Measurements from ENCODE around the gene FAM131A. TPM values are rescaled to one million over a fixed set of nuclear protein-coding genes. Genes with fewer than 3 reads are reported as not detected.

Gene FAM131A
- total and polyA plus RNA-seq, 10 donors: 6.5 to 24.6 (median 14.3) TPM

DNA sequence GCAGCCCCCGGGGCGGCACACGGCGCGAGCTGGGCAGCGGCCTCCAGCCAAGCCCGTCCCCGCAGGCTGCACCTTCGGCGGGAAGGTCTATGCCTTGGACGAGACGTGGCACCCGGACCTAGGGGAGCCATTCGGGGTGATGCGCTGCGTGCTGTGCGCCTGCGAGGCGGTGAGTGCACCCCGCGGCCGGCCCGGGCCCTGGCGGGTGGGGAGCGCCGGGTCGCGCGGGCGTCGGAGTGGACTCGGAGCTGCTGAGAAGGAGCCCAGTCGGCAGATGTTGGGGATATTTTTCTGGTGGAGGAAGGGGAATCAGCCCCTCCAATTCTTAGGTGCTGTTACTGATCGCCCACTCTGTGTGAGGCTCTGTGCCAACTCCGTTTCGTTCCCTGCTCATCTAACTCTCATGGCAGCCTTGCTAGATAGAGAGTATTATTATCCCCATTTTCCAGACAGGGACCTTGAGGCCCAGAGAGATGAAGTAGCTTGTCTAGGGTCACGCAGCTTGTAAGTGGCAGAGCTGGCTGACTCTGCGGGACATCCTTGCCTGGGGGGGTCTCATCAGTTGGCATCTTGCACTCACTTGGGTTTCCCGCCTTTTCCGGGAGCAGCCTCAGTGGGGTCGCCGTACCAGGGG is 43.3 kb downstream of the FAM131A start:
- WGBS, 5 donors: 3 to 5% (median 5%) methylated on average over 18 to 42 of the region's 42 CpGs

DNA sequence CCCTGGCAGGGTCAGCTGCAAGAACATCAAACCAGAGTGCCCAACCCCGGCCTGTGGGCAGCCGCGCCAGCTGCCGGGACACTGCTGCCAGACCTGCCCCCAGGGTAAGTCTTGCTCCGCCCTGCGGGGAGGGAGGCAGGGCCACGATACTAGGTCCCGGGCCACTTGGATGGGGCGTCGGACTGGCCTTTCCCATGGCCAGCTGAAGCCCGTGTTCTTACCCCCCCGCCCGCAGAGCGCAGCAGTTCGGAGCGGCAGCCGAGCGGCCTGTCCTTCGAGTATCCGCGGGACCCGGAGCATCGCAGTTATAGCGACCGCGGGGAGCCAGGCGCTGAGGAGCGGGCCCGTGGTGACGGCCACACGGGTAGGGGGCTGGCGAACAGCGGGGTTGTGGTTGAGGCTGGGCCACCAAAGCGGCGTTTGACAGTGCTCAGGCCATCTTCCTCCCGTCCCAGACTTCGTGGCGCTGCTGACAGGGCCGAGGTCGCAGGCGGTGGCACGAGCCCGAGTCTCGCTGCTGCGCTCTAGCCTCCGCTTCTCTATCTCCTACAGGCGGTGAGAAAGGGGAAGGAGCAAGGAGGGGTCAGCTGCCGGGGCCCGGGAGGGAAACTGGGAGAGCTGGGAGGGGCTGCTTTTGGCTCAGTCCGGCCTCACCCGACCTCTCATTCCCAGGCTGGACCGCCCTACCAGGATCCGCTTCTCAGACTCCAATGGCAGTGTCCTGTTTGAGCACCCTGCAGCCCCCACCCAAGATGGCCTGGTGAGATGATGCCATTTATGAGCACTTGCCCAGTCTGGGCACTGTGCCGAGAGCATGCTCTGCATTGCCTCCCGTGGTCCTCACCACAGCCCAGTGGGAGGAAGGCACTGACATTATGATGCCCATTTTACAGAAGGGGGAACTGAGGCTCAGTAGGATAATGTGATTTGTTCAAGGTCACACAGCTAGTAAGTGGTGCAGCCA is 44.1 kb downstream of the FAM131A start:
- intact Hi-C loops (cut with DNase I; ENCODE audit: low total_unique reads): no loop called here
- peak overlapping the region; percentile 0 to 73 (median 42) for H3K4me3 ChIP-seq
- WGBS, 5 donors: 5 to 8% (median 6%) methylated on average over 23 to 55 of the region's 55 CpGs
- H3K9me3 ChIP-seq: no peaks in the 10 kb centered on the region
- no peak for DNase-seq
- peaks cover 0 to 11% (median 0%) of the 10 kb centered on the region in 6 donors for H3K36me3 ChIP-seq
- peak overlapping the region in 4 of 8 donors; percentile 37 to 79 (median 75) for H3K27ac ChIP-seq
- TF ChIP-seq POLR2AphosphoS5 (IDR thresholded peaks at IDR 0.05) (peak in 2 of 3 donors; percentile 26 to 59), POLR2A (IDR thresholded peaks at IDR 0.05) (no peak)
- H3K27me3 ChIP-seq (replicated peaks in 1 of 7): peaks cover 0 to 85% (median 36%) of the 10 kb centered on the region in 7 donors
- H3K4me1 ChIP-seq: peaks cover 7 to 48% (median 18%) of the 10 kb centered on the region in 6 donors

More for the DNA sequence above, 43.3 kb downstream of the FAM131A start:
- no peak for TF ChIP-seq POLR2AphosphoS5 (IDR thresholded peaks at IDR 0.05)
- TF ChIP-seq POLR2A (IDR thresholded peaks at IDR 0.05): no peak
- TF ChIP-seq, protein P1, sequence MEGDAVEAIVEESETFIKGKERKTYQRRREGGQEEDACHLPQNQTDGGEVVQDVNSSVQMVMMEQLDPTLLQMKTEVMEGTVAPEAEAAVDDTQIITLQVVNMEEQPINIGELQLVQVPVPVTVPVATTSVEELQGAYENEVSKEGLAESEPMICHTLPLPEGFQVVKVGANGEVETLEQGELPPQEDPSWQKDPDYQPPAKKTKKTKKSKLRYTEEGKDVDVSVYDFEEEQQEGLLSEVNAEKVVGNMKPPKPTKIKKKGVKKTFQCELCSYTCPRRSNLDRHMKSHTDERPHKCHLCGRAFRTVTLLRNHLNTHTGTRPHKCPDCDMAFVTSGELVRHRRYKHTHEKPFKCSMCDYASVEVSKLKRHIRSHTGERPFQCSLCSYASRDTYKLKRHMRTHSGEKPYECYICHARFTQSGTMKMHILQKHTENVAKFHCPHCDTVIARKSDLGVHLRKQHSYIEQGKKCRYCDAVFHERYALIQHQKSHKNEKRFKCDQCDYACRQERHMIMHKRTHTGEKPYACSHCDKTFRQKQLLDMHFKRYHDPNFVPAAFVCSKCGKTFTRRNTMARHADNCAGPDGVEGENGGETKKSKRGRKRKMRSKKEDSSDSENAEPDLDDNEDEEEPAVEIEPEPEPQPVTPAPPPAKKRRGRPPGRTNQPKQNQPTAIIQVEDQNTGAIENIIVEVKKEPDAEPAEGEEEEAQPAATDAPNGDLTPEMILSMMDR (IDR thresholded peaks at IDR 0.05 in 8 of 11, conservative IDR thresholded peaks at IDR 0.05 in 3 of 11): no peak
- no peaks in the 10 kb centered on the region for H3K9me3 ChIP-seq
- intact Hi-C loops (cut with DNase I; ENCODE audit: low total_unique reads): no loop called here
- no peak for DNase-seq
- H3K36me3 ChIP-seq: peaks cover 0 to 7% (median 0%) of the 10 kb centered on the region in 6 donors
- peak overlapping the region in 4 of 8 donors; percentile 41 to 79 (median 75) for H3K27ac ChIP-seq
- peak overlapping the region; percentile 27 to 73 (median 42) for H3K4me3 ChIP-seq
- H3K4me1 ChIP-seq: peaks cover 7 to 48% (median 18%) of the 10 kb centered on the region in 6 donors
- peaks cover 0 to 83% (median 36%) of the 10 kb centered on the region in 7 donors for H3K27me3 ChIP-seq (replicated peaks in 1 of 7)

DNA sequence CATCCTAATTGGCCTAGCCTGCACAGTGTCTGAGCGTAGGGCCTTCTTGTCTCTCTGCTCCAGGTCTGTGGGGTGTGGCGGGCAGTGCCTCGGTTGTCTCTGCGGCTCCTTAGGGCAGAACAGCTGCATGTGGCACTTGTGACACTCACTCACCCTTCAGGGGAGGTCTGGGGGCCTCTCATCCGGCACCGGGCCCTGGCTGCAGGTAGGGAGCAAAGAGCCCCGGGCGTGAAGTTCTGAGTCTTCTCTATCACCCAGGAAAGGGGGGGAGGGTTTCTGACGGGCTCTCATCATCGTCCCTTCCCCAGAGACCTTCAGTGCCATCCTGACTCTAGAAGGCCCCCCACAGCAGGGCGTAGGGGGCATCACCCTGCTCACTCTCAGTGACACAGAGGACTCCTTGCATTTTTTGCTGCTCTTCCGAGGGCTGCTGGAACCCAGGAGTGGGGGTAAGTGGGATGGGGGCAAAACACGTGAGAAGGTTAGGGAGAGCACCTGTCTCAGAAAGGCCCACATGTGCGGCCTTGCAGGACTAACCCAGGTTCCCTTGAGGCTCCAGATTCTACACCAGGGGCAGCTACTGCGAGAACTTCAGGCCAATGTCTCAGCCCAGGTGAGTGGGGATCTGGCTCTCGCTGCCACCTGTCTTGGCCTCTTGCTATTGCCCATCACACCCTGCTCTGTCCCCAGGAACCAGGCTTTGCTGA is 45.1 kb downstream of the FAM131A start:
- Histone ChIP-seq H3K27me3 (replicated peaks in 1 of 7) (peaks cover 0 to 79% (median 36%) of the 10 kb centered on the region in 7 donors), H3K9me3 (no peaks in the 10 kb centered on the region), H3K36me3 (peaks cover 0 to 16% (median 0%) of the 10 kb centered on the region in 6 donors), H3K27ac (peak overlapping the region in 1 of 8 donors; percentile 79), H3K4me3 (no peak overlapping the region), H3K4me1 (peaks cover 7 to 44% (median 18%) of the 10 kb centered on the region in 6 donors)
- TF ChIP-seq, protein P1 (IDR thresholded peaks at IDR 0.05 in 8 of 11, conservative IDR thresholded peaks at IDR 0.05 in 3 of 11): no peak
- no peak for TF ChIP-seq POLR2AphosphoS5 (IDR thresholded peaks at IDR 0.05)
- no peak for TF ChIP-seq POLR2A (IDR thresholded peaks at IDR 0.05)
- DNase-seq: no peak
- WGBS, 5 donors: 84 to 97% (median 89%) methylated on average over 14 to 16 of the region's 16 CpGs
- intact Hi-C loops (cut with DNase I; ENCODE audit: low total_unique reads): no loop called here

DNA sequence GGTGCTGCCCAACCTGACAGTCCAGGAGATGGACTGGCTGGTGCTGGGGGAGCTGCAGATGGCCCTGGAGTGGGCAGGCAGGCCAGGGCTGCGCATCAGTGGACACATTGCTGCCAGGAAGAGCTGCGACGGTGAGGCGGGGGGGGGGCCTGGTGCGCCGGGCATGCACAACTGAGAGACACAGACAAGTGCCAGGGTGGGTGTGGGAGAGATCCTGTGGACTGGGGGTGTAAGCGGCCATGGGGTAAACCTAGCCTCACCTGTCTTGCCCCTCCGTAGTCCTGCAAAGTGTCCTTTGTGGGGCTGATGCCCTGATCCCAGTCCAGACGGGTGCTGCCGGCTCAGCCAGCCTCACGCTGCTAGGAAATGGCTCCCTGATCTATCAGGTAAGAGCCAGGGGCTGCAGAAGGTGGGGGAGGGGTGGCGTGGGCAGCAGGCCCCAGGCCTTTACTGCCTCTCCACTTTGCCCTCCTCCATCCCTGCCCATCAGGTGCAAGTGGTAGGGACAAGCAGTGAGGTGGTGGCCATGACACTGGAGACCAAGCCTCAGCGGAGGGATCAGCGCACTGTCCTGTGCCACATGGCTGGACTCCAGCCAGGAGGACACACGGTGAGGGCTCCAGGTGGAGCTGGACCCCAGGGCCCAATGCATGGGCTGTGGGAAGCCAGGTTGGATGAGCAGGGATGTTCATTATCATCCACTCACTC is 45.8 kb downstream of the FAM131A start:
- TF ChIP-seq, protein P1 (IDR thresholded peaks at IDR 0.05 in 8 of 11, conservative IDR thresholded peaks at IDR 0.05 in 3 of 11): no peak
- TF ChIP-seq POLR2AphosphoS5 (IDR thresholded peaks at IDR 0.05): no peak
- no peak for TF ChIP-seq POLR2A (IDR thresholded peaks at IDR 0.05)
- 90 to 96% (median 94%) methylated on average over 15 of the region's 15 CpGs for WGBS, 5 donors
- no peak overlapping the region for H3K4me3 ChIP-seq
- H3K27ac ChIP-seq: no peak overlapping the region
- H3K27me3 ChIP-seq (replicated peaks in 1 of 7): peaks cover 0 to 72% (median 36%) of the 10 kb centered on the region in 7 donors
- no peaks in the 10 kb centered on the region for H3K9me3 ChIP-seq
- intact Hi-C loops (cut with DNase I; ENCODE audit: low total_unique reads): no loop called here
- peaks cover 0 to 16% (median 0%) of the 10 kb centered on the region in 6 donors for H3K36me3 ChIP-seq
- peaks cover 7 to 37% (median 16%) of the 10 kb centered on the region in 6 donors for H3K4me1 ChIP-seq
- DNase-seq: no peak
